Panc1 (cell line): ENCODE results near the gene GRIP1. TPM values are rescaled to one million over a fixed set of nuclear protein-coding genes. Genes with fewer than 3 reads are reported as not detected.

ENCODE experiments used
- ATAC-seq: fragments of 200-7000 bp; cut with Tn5 transposase; 2 replicates; pipeline ENCODE4 v1.9.1; 2020; ENCODE audit warnings: mild to moderate bottlenecking, moderate library complexity
- BruUV-seq: library from RNA; stranded (reverse); fragments of 400-500 nt; replicated peaks from 2 replicates; lab custom pipeline; 2021; lab: Mats Ljungman, UMichigan
- CTCF ChIA-PET: fragments of 300-600 bp; sonication (Branson Sonifier 250); formaldehyde crosslinking; loops from one replicate; lab custom pipeline; 2022; ENCODE audit warnings: antibody characterized with exemption; lab: Charles Lee
- POLR2A ChIA-PET: fragments of 300-600 bp; sonication (Branson Sonifier 250); formaldehyde crosslinking; loops from one replicate; lab custom pipeline; 2022; ENCODE audit warnings: antibody characterized with exemption; lab: Charles Lee
- DNase-seq: peaks from one replicate; pipeline ENCODE4 v3.0.0-alpha.2; 2010; ENCODE audit warnings: low read depth, low spot score
- H3K27ac ChIP-seq: 2 replicates; pipeline ENCODE4 v1.5.1; 2011; ENCODE audit warnings: mild to moderate bottlenecking, low read length, inconsistent platforms
- H3K27me3 ChIP-seq: fragments of 200-500 bp; sonication (Bioruptor generic); 2 replicates; pipeline ENCODE4 v1.6.0; 2014; ENCODE audit warnings: low read length, inconsistent platforms; ENCODE audit not compliant: control insufficient read depth, insufficient read depth
- H3K36me3 ChIP-seq: fragments of 200-500 bp; sonication (Bioruptor generic); 2 replicates; pipeline ENCODE4 v1.5.1; 2014; ENCODE audit warnings: inconsistent platforms, mild to moderate bottlenecking, low read length, moderate library complexity; ENCODE audit not compliant: control insufficient read depth, insufficient read depth
- H3K4me1 ChIP-seq: 2 replicates; pipeline ENCODE4 v1.5.1; 2011; ENCODE audit warnings: inconsistent platforms, mild to moderate bottlenecking, low read length, moderate library complexity; ENCODE audit not compliant: control insufficient read depth, insufficient read depth
- H3K4me3 ChIP-seq, 2 experiments: 2 replicates each; pipeline ENCODE4 v1.5.1; 2011 to 2012; ENCODE audit warnings: low read depth in 2 of 2, low read length in 2 of 2, mild to moderate bottlenecking in 2 of 2, inconsistent platforms in 1 of 2, moderate library complexity in 1 of 2
- H3K9me3 ChIP-seq: fragments of 200-500 bp; sonication (Bioruptor generic); 2 replicates; pipeline ENCODE4 v1.5.1; 2014; ENCODE audit warnings: low read depth, mild to moderate bottlenecking, inconsistent platforms, low read length, moderate library complexity; ENCODE audit not compliant: control insufficient read depth, insufficient read depth
- CTCF ChIP-seq: fragments of 450-650 bp; IDR thresholded peaks from 2 replicates; pipeline ENCODE4 v1.5.1; 2017; ENCODE audit warnings: mild to moderate bottlenecking
- POLR2AphosphoS5 ChIP-seq: IDR thresholded peaks from 2 replicates; pipeline ENCODE4 v1.6.1; 2012; ENCODE audit warnings: mild to moderate bottlenecking, low read depth, low read length, moderate library complexity
- REST ChIP-seq, 2 experiments: IDR thresholded peaks; 2 replicates each; pipeline ENCODE4 v1.6.1; 2011 to 2012; ENCODE audit warnings: low read depth in 2 of 2, control low read depth in 1 of 2, low read length in 1 of 2, mild to moderate bottlenecking in 1 of 2, moderate library complexity in 1 of 2; ENCODE audit not compliant: insufficient read depth in 1 of 2
- SIN3A ChIP-seq: IDR thresholded peaks from 2 replicates; pipeline ENCODE4 v1.6.1; 2012; ENCODE audit warnings: low read depth, mild to moderate bottlenecking, low read length, moderate library complexity, borderline replicate concordance; ENCODE audit not compliant: insufficient read depth
- TCF7L2 ChIP-seq: IDR thresholded peaks from 2 replicates; pipeline ENCODE4 v1.6.1; 2011; ENCODE audit warnings: mild to moderate bottlenecking, low read depth, low read length, inconsistent platforms
- in situ Hi-C: cut with HindIII; loops from 2 replicates; pipeline ENCODE4 v1.10.0; 2016; ENCODE audit warnings: low sequenced_read_pairs, low pct_unique_long_range_greater_than_20kb
- intact Hi-C: fragments of 100-400 bp; cut with micrococcal nuclease; formaldehyde crosslinking; loops from one replicate; pipeline ENCODE4 v1.10.0; 2022; ENCODE audit not compliant: unreplicated experiment
- total RNA-seq: library from RNA; stranded (reverse); gene quantifications from one replicate; pipeline ENCODE4 v1.2.1, GENCODE V29; 2021; ENCODE audit not compliant: unreplicated experiment

Gene GRIP1
- total RNA-seq, 1 experiment from 2014 or later, result 9.2 TPM

GRCh38 chr12:66335746-66336145 is 343.1 kb downstream of the GRIP1 start:
- in situ Hi-C loops, result no loop called here
- Histone ChIP-seq H3K36me3 (no peaks in the 10 kb centered on the region), H3K27me3 (no peaks in the 10 kb centered on the region), H3K4me3 (no peak overlapping the region), H3K27ac (no peak overlapping the region), H3K4me1 (no peaks in the 10 kb centered on the region), H3K9me3 (no peaks in the 10 kb centered on the region)
- ChIA-PET CTCF (no interaction called here), POLR2A (no interaction called here)
- no peak for TF ChIP-seq POLR2AphosphoS5
- no peak for TF ChIP-seq TCF7L2
- ATAC-seq, result no peak
- no TSS peak for BruUV-seq
- intact Hi-C loops, result no loop called here
- no peak for DNase-seq

- no peak for TF ChIP-seq REST (IDR thresholded peaks at IDR 0.05; ENCODE audit: insufficient read depth in 1 of 2, low read depth in 2 of 2, low read length in 1 of 2)
- no peak for TF ChIP-seq POLR2AphosphoS5
- TF ChIP-seq TCF7L2, result no peak
- no peak for TF ChIP-seq SIN3A
- no peak for TF ChIP-seq CTCF
- in situ Hi-C loops (no loop called here), intact Hi-C loops (no loop called here)
- Histone ChIP-seq H3K27me3 (no peaks in the 10 kb centered on the region), H3K4me1 (no peaks in the 10 kb centered on the region), H3K36me3 (no peaks in the 10 kb centered on the region), H3K4me3 (no peak overlapping the region), H3K27ac (no peak overlapping the region), H3K9me3 (no peaks in the 10 kb centered on the region)
- BruUV-seq, result no TSS peak
- CTCF ChIA-PET, result no interaction called here
- ATAC-seq (no peak), DNase-seq (no peak)
- POLR2A ChIA-PET, result no interaction called here
Measured at GRCh38 chr12:66331814-66332213, 347.1 kb downstream of the GRIP1 start.

- H3K27me3 ChIP-seq, result no peaks in the 10 kb centered on the region
- BruUV-seq, result no TSS peak
- no peak overlapping the region for H3K4me3 ChIP-seq
- H3K36me3 ChIP-seq, result no peaks in the 10 kb centered on the region
- ATAC-seq, result no peak
- intact Hi-C loops, result no loop called here
- in situ Hi-C loops, result no loop called here
- ChIA-PET CTCF (no interaction called here), POLR2A (no interaction called here)
- no peak for TF ChIP-seq TCF7L2
- no peak for TF ChIP-seq REST (IDR thresholded peaks at IDR 0.05; ENCODE audit: insufficient read depth in 1 of 2, low read depth in 2 of 2, low read length in 1 of 2)
- TF ChIP-seq CTCF, result no peak
- no peak for TF ChIP-seq POLR2AphosphoS5
- no peak for TF ChIP-seq SIN3A
- no peaks in the 10 kb centered on the region for H3K4me1 ChIP-seq
- no peak for DNase-seq
- H3K27ac ChIP-seq, result no peak overlapping the region
- H3K9me3 ChIP-seq, result no peaks in the 10 kb centered on the region
Measured at GRCh38 chr12:66331016-66331415, 347.9 kb downstream of the GRIP1 start.
